K562 (cell line): ENCODE measurements around the gene SNX1. TPM values are rescaled to one million over a fixed set of nuclear protein-coding genes. Genes with fewer than 3 reads are reported as not detected.
A peak's percentile ranks its signal among the peaks of the same experiment; 100 is the strongest.

ENCODE experiments used
- AFF4 ChIP-seq: sonication (generic); formaldehyde crosslinking; IDR thresholded peaks from 2 replicates; pipeline ENCODE4 v1.8.0; 2023; ENCODE audit warnings: mild to moderate bottlenecking, missing genetic modification reagents
- ATF4 ChIP-seq: fragments of 450-650 bp; formaldehyde crosslinking; IDR thresholded peaks from 2 replicates; pipeline ENCODE4 v1.4.0; 2022; ENCODE audit warnings: mild to moderate bottlenecking, moderate library complexity
- BHLHE40 ChIP-seq: IDR thresholded peaks from 2 replicates; pipeline ENCODE4 v1.6.1; 2011; ENCODE audit warnings: low read length, improper control_type of control experiment
- DIDO1 ChIP-seq: fragments of 450-650 bp; IDR thresholded peaks from 2 replicates; pipeline ENCODE4 v1.6.1; 2016; ENCODE audit warnings: low read depth, missing biosample characterization, missing genetic modification characterization
- EP300 ChIP-seq: IDR thresholded peaks from 2 replicates; pipeline ENCODE4 v1.6.1; 2012; ENCODE audit warnings: low read length, improper control_type of control experiment
- ESRRA ChIP-seq: fragments of 450-650 bp; IDR thresholded peaks from 2 replicates; pipeline ENCODE4 v1.6.1; 2014; ENCODE audit warnings: low read depth, mild to moderate bottlenecking, moderate library complexity, borderline replicate concordance
- IRF1 ChIP-seq: sonication (generic); formaldehyde crosslinking; IDR thresholded peaks from 2 replicates; pipeline ENCODE4 v1.8.0; 2022; ENCODE audit warnings: missing genetic modification reagents, mild to moderate bottlenecking, borderline replicate concordance
- MLLT1 ChIP-seq, 2 experiments: fragments of 450-650 bp; IDR thresholded peaks; 2 replicates each; pipeline ENCODE4 v1.6.1; 2016
- MTA1 ChIP-seq: fragments of 450-650 bp; IDR thresholded peaks from 2 replicates; pipeline ENCODE4 v1.6.1; 2017; ENCODE audit warnings: borderline replicate concordance
- NELFE ChIP-seq: IDR thresholded peaks from 2 replicates; pipeline ENCODE4 v1.6.1; 2011; ENCODE audit warnings: mild to moderate bottlenecking; ENCODE audit not compliant: insufficient read depth, insufficient read length
- NFE2 ChIP-seq: IDR thresholded peaks from 2 replicates; pipeline ENCODE4 v1.6.1; 2014; ENCODE audit warnings: antibody characterized with exemption, low read depth
- NONO ChIP-seq, 2 experiments: fragments of 200-400 bp in 1 of 2; fragments of 450-650 bp in 1 of 2; formaldehyde crosslinking in 1 of 2; IDR thresholded peaks; 2 replicates each; pipeline ENCODE4 v1.6.1; 2017; ENCODE audit warnings: low read depth in 2 of 2, mild to moderate bottlenecking in 2 of 2, moderate library complexity in 2 of 2, low read length in 1 of 2
- PHB ChIP-seq: fragments of 250-450 bp; sonication (Bioruptor Pico); IDR thresholded peaks from 2 replicates; pipeline ENCODE4 v1.5.0; 2021
- POU5F1 ChIP-seq: fragments of 150-350 bp; IDR thresholded peaks from 2 replicates; pipeline ENCODE4 v1.6.1; 2014; ENCODE audit warnings: borderline replicate concordance, low read length, low read depth, mild to moderate bottlenecking; ENCODE audit not compliant: partially characterized antibody
- PREB ChIP-seq: sonication (generic); formaldehyde crosslinking; IDR thresholded peaks from 2 replicates; pipeline ENCODE4 v1.8.1; 2023; ENCODE audit warnings: mild to moderate bottlenecking, missing genetic modification reagents
- RCOR1 ChIP-seq, 2 experiments: IDR thresholded peaks; 2 replicates each; pipeline ENCODE4 v1.6.1; 2012; ENCODE audit warnings: low read depth in 2 of 2, low read length in 2 of 2, borderline replicate concordance in 1 of 2, improper control_type of control experiment in 1 of 2
- ZBTB26 ChIP-seq: fragments of 450-650 bp; formaldehyde crosslinking; IDR thresholded peaks from 2 replicates; pipeline ENCODE4 v1.4.0; 2022; ENCODE audit warnings: missing genetic modification characterization
- polyA plus RNA-seq, 8 experiments: library from polyadenylated mRNA; depleted of rRNA in 4 of 8; stranded (reverse) in 5 of 8; unstranded in 3 of 8; fragments of >200 nt; fragmentation: Nextera tagmentation in 2 of 8; fragmentation: Illumina TruSeq in 1 of 8; extraction: Ambion mirVana in 2 of 8; extraction: Trizol in 1 of 8; gene quantifications; 2 replicates each; pipeline versions ENCODE4 v1.2.1 to v1.2.3, GENCODE V29; 2011 to 2014; ENCODE audit warnings: inconsistent platforms in 1 of 8, missing spikeins in 1 of 8
- total RNA-seq, 7 experiments: library from RNA; depleted of rRNA in 6 of 7; stranded (reverse); fragments of >200 nt in 6 of 7; fragmentation: Illumina TruSeq in 2 of 7; extraction: Trizol in 2 of 7; gene quantifications; 2 replicates each; pipeline versions ENCODE4 v1.2.1 to v1.2.3, GENCODE V29; 2011 to 2021; ENCODE audit warnings: low replicate concordance in 1 of 7

SNX1 gene
- total and polyA plus RNA-seq, 9 of the 15 experiments (the other 6 are each of a cell fraction or from before 2014, with no cell fraction given) = 11.0 to 105 (median 59.9) TPM

- TF ChIP-seq ATF4 = no peak
- no peak for TF ChIP-seq ZBTB26
- TF ChIP-seq RCOR1 (IDR thresholded peaks at IDR 0.05; ENCODE audit: borderline replicate concordance in 1 of 2, low read depth in 2 of 2, low read length in 2 of 2) = peak; percentile 16 to 23; a peak in 2 of 4 replicates
- TF ChIP-seq BHLHE40 = peak; percentile 61
- TF ChIP-seq ESRRA = no peak; the same call in 1 of the 2 replicates
- TF ChIP-seq NFE2 = peak; percentile 65; the same call in 1 of the 2 replicates
- 0 out of 4 replicates have a peak, but pooled peaks of 1 of the 2 experiments have one; percentile 49 for TF ChIP-seq MLLT1 (IDR thresholded peaks at IDR 0.05)
- TF ChIP-seq PREB (CRISPR knock-in tag) = 0 out of 2 replicates have a peak, but pooled peaks have one; percentile 53
- no peak for TF ChIP-seq MTA1
- peak; percentile 64 for TF ChIP-seq POU5F1
- TF ChIP-seq EP300 = peak; percentile 30
- 0 out of 2 replicates have a peak, but pooled peaks have one; percentile 34 for TF ChIP-seq DIDO1 (tag)
- TF ChIP-seq IRF1 = no peak
- no peak for TF ChIP-seq NONO (IDR thresholded peaks at IDR 0.05; ENCODE audit: low read depth in 2 of 2, low read length in 1 of 2)
- peak; percentile 52; the same call in 1 of the 2 replicates for TF ChIP-seq AFF4 (CRISPR knock-in tag)
- no peak for TF ChIP-seq NELFE
- no peak for TF ChIP-seq PHB (CRISPR knock-in tag)
Measured at GRCh38 chr15:64093627-64094417, 2.0 kb upstream of the SNX1 start, which contains the start of gene CIAO2A (continued).
